Endothelial cell of umbilical vein (primary cell): ENCODE data around the gene CNNM2. TPM values are rescaled to one million over a fixed set of nuclear protein-coding genes. Genes with fewer than 3 reads are reported as not detected.

ENCODE experiments used
- BruUV-seq: library from RNA; stranded (reverse); fragments of 400-500 nt; replicated peaks from 2 replicates; lab custom pipeline; 2021; lab: Mats Ljungman, UMichigan
- CTCF ChIA-PET: fragments of 300-600, 350-600 bp; sonication (Branson Sonifier 250); formaldehyde crosslinking; loops from one replicate; lab custom pipeline; 2021; ENCODE audit warnings: antibody characterized with exemption, inconsistent platforms; lab: Charles Lee
- POLR2A ChIA-PET: fragments of 300-600, 350-600 bp; sonication (Branson Sonifier 250); formaldehyde crosslinking; loops from one replicate; lab custom pipeline; 2021; ENCODE audit warnings: antibody characterized with exemption, inconsistent platforms; lab: Charles Lee
- DNase-seq: peaks from one replicate; pipeline ENCODE4 v3.0.0-alpha.2; 2011; ENCODE audit warnings: low read depth, low spot score
- FAIRE-seq: peaks from 2 replicates; lab custom pipeline; 2011; peaks lifted over from hg19 to GRCh38; lab: Jason Lieb, UNC
- H2AFZ ChIP-seq: 2 replicates; pipeline ENCODE4 v1.6.0; 2012; ENCODE audit warnings: low read depth, low read length, control low read depth, inconsistent platforms
- H3K27ac ChIP-seq: 2 replicates; pipeline ENCODE4 v1.5.1; 2011; ENCODE audit warnings: low read depth, mild to moderate bottlenecking, control low read depth, low read length, moderate library complexity; ENCODE audit not compliant: insufficient read depth
- H3K27me3 ChIP-seq, 2 experiments: 2 replicates each; pipeline versions ENCODE4 v1.6.0 to v1.6.1; 2011; ENCODE audit warnings: low read length in 2 of 2, mixed read lengths in 1 of 2; ENCODE audit not compliant: control insufficient read depth in 2 of 2, insufficient read depth in 2 of 2
- H3K36me3 ChIP-seq, 2 experiments: 2 replicates in 1 of 2; 3 replicates in 1 of 2; pipeline ENCODE4 v1.5.1; 2011; ENCODE audit warnings: low read length in 2 of 2, mild to moderate bottlenecking in 1 of 2, moderate library complexity in 1 of 2; ENCODE audit not compliant: control insufficient read depth in 2 of 2, insufficient read depth in 2 of 2; ENCODE audit errors: extremely low read depth in 1 of 2
- H3K4me1 ChIP-seq: 3 replicates; pipeline ENCODE4 v1.5.1; 2011; ENCODE audit warnings: mild to moderate bottlenecking, low read length; ENCODE audit not compliant: control insufficient read depth, insufficient read depth; ENCODE audit errors: extremely low read depth
- H3K4me2 ChIP-seq: 2 replicates; pipeline ENCODE4 v1.6.1; 2011; ENCODE audit warnings: low read length, control low read depth, mixed read lengths; ENCODE audit not compliant: insufficient read depth
- H3K4me3 ChIP-seq, 3 experiments: fragments of 200-600 bp in 1 of 3; sonication (generic), shearing (Covaris generic) in 1 of 3; replicated peaks in 1 of 3; 2 replicates each; pipeline ENCODE4 v1.5.1; 2011 to 2016; ENCODE audit warnings: control low read depth in 3 of 3, low read length in 3 of 3, mild to moderate bottlenecking in 2 of 3, inconsistent platforms in 1 of 3, low read depth in 1 of 3, moderate library complexity in 1 of 3; ENCODE audit not compliant: insufficient read depth in 1 of 3
- H3K79me2 ChIP-seq: 2 replicates; pipeline ENCODE4 v1.6.0; 2012; ENCODE audit warnings: low read length, inconsistent platforms; ENCODE audit not compliant: control insufficient read depth, insufficient read depth
- H3K9ac ChIP-seq: replicated peaks from 2 replicates; pipeline ENCODE3; 2011; ENCODE audit warnings: low read length, control low read depth; ENCODE audit not compliant: insufficient read depth; ENCODE audit errors: extremely low read depth
- H3K9me1 ChIP-seq: replicated peaks from 3 replicates; pipeline ENCODE4 v1.6.0; 2011; ENCODE audit warnings: mild to moderate bottlenecking, low read length; ENCODE audit not compliant: control insufficient read depth, insufficient read depth; ENCODE audit errors: extremely low read depth
- H3K9me3 ChIP-seq: replicated peaks from 2 replicates; pipeline ENCODE4 v1.5.1; 2012; ENCODE audit warnings: low read length, inconsistent platforms; ENCODE audit not compliant: control insufficient read depth, insufficient read depth
- H4K20me1 ChIP-seq: replicated peaks from 2 replicates; pipeline ENCODE3; 2011; ENCODE audit warnings: mild to moderate bottlenecking, low read length; ENCODE audit not compliant: control insufficient read depth, insufficient read depth; ENCODE audit errors: extremely low read depth
- CTCF ChIP-seq, 2 donors: IDR thresholded peaks; 1 replicate in 1 of 2; 2 replicates in 1 of 2; pipeline ENCODE4 v1.5.1; 2011; ENCODE audit warnings: low read length in 2 of 2, mild to moderate bottlenecking in 2 of 2, moderate library complexity in 2 of 2, control low read depth in 1 of 2, inconsistent platforms in 1 of 2, low read depth in 1 of 2; ENCODE audit not compliant: insufficient read depth in 1 of 2; ENCODE audit errors: extremely low read depth in 1 of 2
- EZH2 ChIP-seq: IDR thresholded peaks from 2 replicates; pipeline ENCODE4 v1.6.1; 2012; ENCODE audit warnings: borderline replicate concordance, low read depth, mild to moderate bottlenecking, moderate library complexity, low read length, inconsistent platforms; ENCODE audit not compliant: severe bottlenecking
- FOS ChIP-seq: IDR thresholded peaks from 2 replicates; pipeline ENCODE4 v1.6.1; 2011; ENCODE audit warnings: mild to moderate bottlenecking, low read length, moderate library complexity, borderline replicate concordance; ENCODE audit not compliant: insufficient read depth
- GATA2 ChIP-seq: IDR thresholded peaks from 2 replicates; pipeline ENCODE4 v1.7.0; 2011; ENCODE audit warnings: low read depth, mild to moderate bottlenecking, moderate library complexity, mixed read lengths, low read length; ENCODE audit not compliant: insufficient read length, insufficient read depth
- JUN ChIP-seq: IDR thresholded peaks from 2 replicates; pipeline ENCODE4 v1.6.1; 2011; ENCODE audit warnings: borderline replicate concordance, low read depth; ENCODE audit not compliant: insufficient read length, insufficient read depth
- MAX ChIP-seq: IDR thresholded peaks from 2 replicates; pipeline ENCODE4 v1.6.1; 2011; ENCODE audit not compliant: insufficient read depth, insufficient read length
- MYC ChIP-seq: IDR thresholded peaks from one replicate; pipeline ENCODE4 v1.6.1; 2011; ENCODE audit warnings: mild to moderate bottlenecking, low read depth, low read length
- POLR2A ChIP-seq: IDR thresholded peaks from 2 replicates; pipeline ENCODE4 v1.6.1; 2012; ENCODE audit warnings: low read depth, mild to moderate bottlenecking, control low read depth, low read length
- POLR2AphosphoS5 ChIP-seq: IDR thresholded peaks from 2 replicates; pipeline ENCODE4 v1.6.1; 2012; ENCODE audit warnings: low read depth, mild to moderate bottlenecking, control low read depth, low read length, moderate library complexity; ENCODE audit not compliant: insufficient read depth
- dilution Hi-C: fragments of 300-500 bp; cut with MboI; formaldehyde crosslinking; loops from one replicate; pipeline ENCODE4 v1.15.0; 2019; ENCODE audit warnings: low sequenced_read_pairs; ENCODE audit not compliant: extremely low pct_ligation_motif_present
- intact Hi-C: fragments of 100-400 bp; cut with micrococcal nuclease; formaldehyde crosslinking; loops from one replicate; pipeline ENCODE4 v1.10.0; 2022
- polyA plus RNA-seq, 4 experiments: library from polyadenylated mRNA; depleted of rRNA in 3 of 4; stranded (reverse) in 3 of 4; unstranded in 1 of 4; fragments of >200 nt; gene quantifications; 2 replicates each; pipeline versions ENCODE4 v1.2.1 to v1.2.3, GENCODE V29; 2011 to 2012; ENCODE audit warnings: missing spikeins in 1 of 4
- total RNA-seq: library from RNA; stranded (reverse); gene quantifications from 2 replicates; pipeline ENCODE4 v1.2.3, GENCODE V29; 2021

CNNM2 gene
- total and polyA plus RNA-seq, 2 donors (not counting 3 experiments of a cell fraction or from before 2014, with no cell fraction given): 1.9 to 3.0 TPM

GRCh38 chr10:102948176-102948575, 30.1 kb downstream of the CNNM2 start:
- Histone ChIP-seq H3K79me2 (no peaks in the 10 kb centered on the region), H3K9me3 (no peaks in the 10 kb centered on the region), H2AFZ (no peak overlapping the region), H3K27ac (no peak overlapping the region), H3K9ac (no peak overlapping the region), H3K36me3 (no peaks in the 10 kb centered on the region), H3K4me2 (no peak overlapping the region), H3K4me3 (no peak overlapping the region), H3K27me3 (peaks cover 0 to 5% of the 10 kb centered on the region in 2 experiments), H4K20me1 (no peaks in the 10 kb centered on the region), H3K4me1 (no peaks in the 10 kb centered on the region), H3K9me1 (no peaks in the 10 kb centered on the region)
- dilution Hi-C loops: no loop called here
- ChIA-PET POLR2A (no interaction called here), CTCF (no interaction called here)
- intact Hi-C loops: no loop called here
- TF ChIP-seq MAX (no peak), POLR2AphosphoS5 (no peak), MYC (no peak), JUN (no peak), CTCF (IDR thresholded peaks at IDR 0.05; ENCODE audit: extremely low read depth in 1 of 2, insufficient read depth in 1 of 2, low read depth in 1 of 2, low read length in 2 of 2) (no peak), FOS (no peak), GATA2 (no peak), POLR2A (no peak), EZH2 (no peak)
- no peak for FAIRE-seq
- no peak for DNase-seq
- no TSS peak for BruUV-seq
